Keratinocyte (primary cell): ENCODE measurements around the gene ENTPD7. TPM values are rescaled to one million over a fixed set of nuclear protein-coding genes. Genes with fewer than 3 reads are reported as not detected.

Experiments
- DNase-seq: peaks from one replicate; pipeline ENCODE4 v3.0.0-alpha.2; 2011; ENCODE audit warnings: low read depth, missing footprints, low spot score
- FAIRE-seq: peaks from 2 replicates; lab custom pipeline; 2011; peaks lifted over from hg19 to GRCh38; lab: Jason Lieb, UNC
- H2AFZ ChIP-seq: 2 replicates; pipeline ENCODE4 v1.6.0; 2012; ENCODE audit warnings: low read length, control low read depth, inconsistent platforms; ENCODE audit not compliant: control insufficient read depth
- H3K27ac ChIP-seq: 2 replicates; pipeline ENCODE4 v1.5.1; 2011; ENCODE audit warnings: low read length; ENCODE audit not compliant: control insufficient read depth, insufficient read depth
- H3K27me3 ChIP-seq: 3 replicates; pipeline ENCODE4 v1.6.0; 2011; ENCODE audit warnings: low read length; ENCODE audit not compliant: control insufficient read depth, insufficient read depth; ENCODE audit errors: extremely low read depth
- H3K36me3 ChIP-seq, 2 experiments: 2 replicates in 1 of 2; 3 replicates in 1 of 2; pipeline ENCODE4 v1.5.1; 2011; ENCODE audit warnings: low read length in 2 of 2, mild to moderate bottlenecking in 1 of 2; ENCODE audit not compliant: control insufficient read depth in 2 of 2, insufficient read depth in 2 of 2; ENCODE audit errors: extremely low read depth in 1 of 2
- H3K4me1 ChIP-seq: 3 replicates; pipeline ENCODE4 v1.5.1; 2011; ENCODE audit warnings: low read length; ENCODE audit not compliant: control insufficient read depth, insufficient read depth; ENCODE audit errors: extremely low read depth
- H3K4me2 ChIP-seq: 3 replicates; pipeline ENCODE4 v1.6.0; 2011; ENCODE audit warnings: low read depth, low read length; ENCODE audit not compliant: control insufficient read depth, insufficient read depth; ENCODE audit errors: extremely low read depth
- H3K4me3 ChIP-seq, 3 experiments: fragments of 200-600 bp in 1 of 3; sonication (generic) in 1 of 3; 2 replicates in 2 of 3; 3 replicates in 1 of 3; pipeline ENCODE4 v1.5.1; 2011 to 2016; ENCODE audit warnings: low read length in 3 of 3, mild to moderate bottlenecking in 3 of 3, control low read depth in 2 of 3, inconsistent platforms in 1 of 3, low read depth in 1 of 3, mixed read lengths in 1 of 3, mixed run types in 1 of 3, moderate library complexity in 1 of 3; ENCODE audit not compliant: control insufficient read depth in 2 of 3, insufficient read depth in 2 of 3; ENCODE audit errors: extremely low read depth in 1 of 3
- H3K79me2 ChIP-seq: 2 replicates; pipeline ENCODE4 v1.6.0; 2012; ENCODE audit warnings: low read length; ENCODE audit not compliant: control insufficient read depth, insufficient read depth
- H3K9ac ChIP-seq: 3 replicates; pipeline ENCODE4 v1.6.0; 2011; ENCODE audit warnings: low read length; ENCODE audit not compliant: control insufficient read depth, insufficient read depth; ENCODE audit errors: extremely low read depth
- H3K9me1 ChIP-seq: 3 replicates; pipeline ENCODE4 v1.6.0; 2011; ENCODE audit warnings: low read length; ENCODE audit not compliant: control insufficient read depth, insufficient read depth; ENCODE audit errors: extremely low read depth
- H3K9me3 ChIP-seq: 2 replicates; pipeline ENCODE4 v1.5.1; 2012; ENCODE audit warnings: low read depth, low read length; ENCODE audit not compliant: control insufficient read depth
- H4K20me1 ChIP-seq: 3 replicates; pipeline ENCODE4 v1.6.0; 2011; ENCODE audit warnings: low read length; ENCODE audit not compliant: control insufficient read depth, insufficient read depth; ENCODE audit errors: extremely low read depth
- CTCF ChIP-seq, 3 experiments: IDR thresholded peaks in 1 of 3; conservative IDR thresholded peaks in 1 of 3; optimal IDR thresholded peaks in 1 of 3; 2 replicates in 2 of 3; 3 replicates in 1 of 3; pipeline versions ENCODE3 to v1.5.1; 2011; ENCODE audit warnings: low read length in 3 of 3, mild to moderate bottlenecking in 3 of 3, moderate library complexity in 2 of 3, control low read depth in 1 of 3, inconsistent platforms in 1 of 3; ENCODE audit not compliant: insufficient read depth in 2 of 3; ENCODE audit errors: extremely low read depth in 1 of 3
- EZH2 ChIP-seq: IDR thresholded peaks from one replicate; pipeline ENCODE4 v1.6.1; 2012; ENCODE audit warnings: inconsistent platforms, mild to moderate bottlenecking, low read length, moderate library complexity
- dilution Hi-C: fragments of 300-500 bp; cut with MboI; formaldehyde crosslinking; loops from one replicate; pipeline ENCODE4 v1.7.0; 2020; ENCODE audit warnings: low sequenced_read_pairs; ENCODE audit not compliant: extremely low pct_ligation_motif_present
- polyA plus RNA-seq, 5 experiments: library from polyadenylated mRNA; depleted of rRNA in 3 of 5; stranded (reverse) in 3 of 5; stranded (forward) in 1 of 5; unstranded in 1 of 5; fragments of >200 nt; gene quantifications; 1 replicate in 1 of 5; 2 replicates in 3 of 5; 3 replicates in 1 of 5; pipeline versions ENCODE4 v1.2.1 to v1.2.3, GENCODE V29; 2011 to 2012; ENCODE audit warnings: missing spikeins in 2 of 5, low read depth in 1 of 5, low replicate concordance in 1 of 5

Gene ENTPD7
- polyA plus RNA-seq, 1 donor (not counting 4 experiments of a cell fraction or from before 2014, with no cell fraction given): 18.1 TPM

DNA sequence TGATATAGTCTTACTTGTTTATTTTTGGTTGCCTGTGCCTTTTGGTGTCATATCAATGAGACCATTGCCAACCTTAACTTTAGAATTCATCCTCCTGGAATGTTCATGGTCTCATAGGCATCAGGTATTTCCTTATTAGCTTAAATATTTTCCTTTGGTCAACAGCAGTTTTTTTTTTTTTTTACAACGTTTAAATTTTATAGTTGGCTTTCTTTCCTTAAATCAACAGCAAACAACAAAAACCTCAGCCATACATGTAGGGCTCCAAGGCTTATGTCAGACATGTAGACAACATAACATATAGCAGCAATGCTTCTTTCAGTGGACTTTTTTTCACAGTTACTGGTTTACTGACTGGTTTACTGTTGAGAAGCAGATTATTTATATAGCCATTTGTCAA lies 22.7 kb downstream of the ENTPD7 start:
- Histone ChIP-seq H3K9me1 (no peaks in the 10 kb centered on the region), H3K9me3 (no peaks in the 10 kb centered on the region), H3K4me1 (peaks cover 34% of the 10 kb centered on the region), H2AFZ (no peak overlapping the region), H3K4me3 (no peak overlapping the region), H3K36me3 (peaks cover 13 to 18% of the 10 kb centered on the region in 2 experiments), H4K20me1 (no peaks in the 10 kb centered on the region), H3K27me3 (no peaks in the 10 kb centered on the region), H3K27ac (peak overlapping the region; percentile 68), H3K79me2 (peaks cover 3% of the 10 kb centered on the region), H3K4me2 (no peak overlapping the region), H3K9ac (no peak overlapping the region)
- DNase-seq (no peak), FAIRE-seq (no peak)
- TF ChIP-seq CTCF (optimal IDR thresholded peaks at IDR 0.05 in 1 of 3, IDR thresholded peaks at IDR 0.05 in 1 of 3, conservative IDR thresholded peaks at IDR 0.05 in 1 of 3; ENCODE audit: extremely low read depth in 1 of 3, insufficient read depth in 2 of 3, low read length in 3 of 3): no peak
- TF ChIP-seq EZH2: no peak
- dilution Hi-C loops: no loop called here

DNA sequence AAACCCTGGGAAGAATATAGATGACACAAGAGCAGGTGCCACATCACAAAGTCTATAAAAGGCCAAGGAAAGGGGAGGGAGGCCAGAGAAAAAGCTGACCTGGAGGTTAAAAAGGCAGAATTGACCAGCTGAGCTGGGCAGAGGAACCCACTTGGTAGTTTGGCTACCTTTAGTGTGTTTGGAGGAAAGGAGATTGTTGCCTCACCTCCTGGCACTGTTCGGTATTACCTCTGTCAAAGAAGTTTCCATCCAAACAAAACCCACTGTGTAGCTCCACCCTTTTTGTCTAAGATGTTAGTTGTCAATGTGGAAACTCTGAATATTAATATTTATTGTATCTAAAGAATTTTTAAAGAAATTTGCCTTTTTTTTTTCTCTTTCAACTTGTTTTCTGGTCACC lies 23.4 kb downstream of the ENTPD7 start:
- dilution Hi-C loops: no loop called here
- H2AFZ ChIP-seq: no peak overlapping the region
- H4K20me1 ChIP-seq: no peaks in the 10 kb centered on the region
- peaks cover 5% of the 10 kb centered on the region for H3K79me2 ChIP-seq
- H3K4me2 ChIP-seq: no peak overlapping the region
- peak; percentile 39 for FAIRE-seq
- no peak for TF ChIP-seq EZH2
- peak; percentile 35 to 58 (median 49) for TF ChIP-seq CTCF (optimal IDR thresholded peaks at IDR 0.05 in 1 of 3, IDR thresholded peaks at IDR 0.05 in 1 of 3, conservative IDR thresholded peaks at IDR 0.05 in 1 of 3; ENCODE audit: extremely low read depth in 1 of 3, insufficient read depth in 2 of 3, low read length in 3 of 3)
- no peaks in the 10 kb centered on the region for H3K9me3 ChIP-seq
- DNase-seq: no peak
- no peaks in the 10 kb centered on the region for H3K27me3 ChIP-seq
- H3K9ac ChIP-seq: no peak overlapping the region
- no peak overlapping the region for H3K4me3 ChIP-seq
- H3K27ac ChIP-seq: no peak overlapping the region
- peaks cover 15 to 18% of the 10 kb centered on the region in 2 experiments for H3K36me3 ChIP-seq
- H3K4me1 ChIP-seq: peaks cover 34% of the 10 kb centered on the region
- no peaks in the 10 kb centered on the region for H3K9me1 ChIP-seq
